KG1 (cell line): ENCODE results near the gene DDX31.
"Not testable (repeated sequence)": the region's sequence is repeated elsewhere in the genome, so short reads cannot be mapped to it uniquely, and the experiment has no call there.

ENCODE experiments used
- DNase-seq: peaks from one replicate; lab custom pipeline; 2025; lab: John Stamatoyannopoulos, UW

DDX31 gene

DNA sequence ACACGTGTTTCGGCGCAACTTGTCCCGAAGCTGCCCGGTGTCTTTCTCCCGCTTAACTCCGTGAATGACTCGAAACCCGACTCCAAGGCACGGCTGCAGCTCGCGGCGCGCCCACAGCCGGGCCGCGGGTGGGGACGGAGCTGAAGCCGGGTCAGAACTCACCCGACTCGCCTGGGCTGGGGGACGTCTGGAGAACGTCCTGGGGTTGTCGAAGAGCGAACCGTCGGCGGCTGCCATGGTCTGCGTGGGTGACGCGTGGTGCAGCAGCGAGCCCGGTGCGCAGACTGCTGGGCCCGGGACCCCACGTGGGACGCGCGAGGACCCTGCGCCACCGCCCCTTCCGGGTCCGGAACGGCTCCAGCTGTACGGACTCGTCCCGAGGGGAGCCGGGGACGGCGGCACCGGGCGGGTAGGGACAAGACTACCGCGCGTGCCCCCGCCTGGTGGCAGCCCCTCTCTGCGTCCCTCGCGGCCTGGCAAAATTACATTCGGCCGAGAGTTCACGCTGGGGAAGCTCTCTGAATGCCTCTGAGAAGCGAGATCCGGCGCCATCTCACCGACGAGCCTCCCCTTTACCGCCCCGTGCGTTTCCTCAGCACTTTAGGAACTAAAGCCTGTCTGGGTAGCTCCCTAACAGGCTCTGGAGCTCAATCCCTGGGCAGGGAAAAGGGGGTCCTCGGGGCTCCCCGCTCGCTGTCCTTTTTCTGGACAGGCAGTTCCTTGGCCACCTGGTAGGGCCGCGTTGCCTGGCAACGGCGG is at the start of gene DDX31:
TSS of gene DDX31 (minus strand) at position 286 of the 759 bp plus-strand sequence. CDS start at position 237, 49 bp downstream.
- DNase-seq = peak; percentile 89

DNA sequence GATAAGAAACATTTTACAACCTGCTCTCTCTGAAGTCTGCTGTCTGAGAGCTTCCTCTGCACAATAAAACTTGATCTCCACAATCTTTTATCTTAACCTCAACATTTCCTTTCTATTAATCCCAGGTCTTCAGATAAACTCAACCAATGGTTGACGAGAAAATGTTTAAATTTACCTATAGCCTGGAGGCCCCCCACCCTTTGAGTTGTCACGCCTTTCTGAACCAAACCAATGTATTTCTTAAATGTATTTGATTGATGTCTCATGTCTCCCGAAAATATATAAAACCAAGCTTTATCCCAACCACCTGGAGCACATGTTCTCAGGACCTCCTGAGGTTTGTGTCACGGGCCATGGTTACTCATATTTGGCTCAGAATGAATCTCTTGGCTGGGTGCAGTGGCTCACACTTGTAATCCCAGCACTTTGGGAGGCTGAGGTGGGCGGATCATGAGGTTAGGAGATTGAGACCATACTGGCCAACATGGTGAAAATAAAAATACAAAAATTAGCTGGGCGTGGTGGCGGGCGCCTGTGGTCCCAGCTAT is 48.7 kb upstream of the DDX31 start:
- DNase-seq = not testable (repeated sequence)

DNA sequence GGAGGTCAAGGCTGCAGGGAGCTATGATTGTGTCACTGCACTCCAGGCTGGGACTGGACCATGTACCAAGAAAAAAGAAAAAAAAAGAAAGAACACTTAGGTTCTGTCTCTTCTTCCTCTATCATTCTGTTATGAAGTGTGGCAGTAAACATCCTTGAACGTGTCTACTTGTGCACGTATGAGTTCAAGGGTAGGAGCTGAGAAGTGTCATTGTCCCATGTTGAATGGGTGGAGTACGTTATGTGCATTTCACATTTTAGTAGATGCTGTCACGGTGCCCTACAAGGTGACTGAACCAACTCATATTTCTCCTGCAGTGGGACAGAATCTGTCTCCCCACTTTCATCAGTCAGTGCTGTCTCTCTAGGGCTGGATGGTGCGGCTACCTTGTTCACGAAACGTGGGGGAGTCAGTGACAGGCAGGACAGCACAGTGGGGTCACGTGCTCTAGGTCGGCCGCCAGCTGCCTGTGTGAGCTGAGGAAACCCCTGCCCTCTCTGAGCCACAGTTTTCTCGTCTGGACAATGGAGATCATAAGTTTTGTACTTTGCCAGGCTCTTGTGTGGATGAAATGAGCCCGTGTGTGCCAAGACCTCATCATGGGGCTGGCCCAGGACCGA is 47.7 kb upstream of the DDX31 start:
- no peak for DNase-seq

DNA sequence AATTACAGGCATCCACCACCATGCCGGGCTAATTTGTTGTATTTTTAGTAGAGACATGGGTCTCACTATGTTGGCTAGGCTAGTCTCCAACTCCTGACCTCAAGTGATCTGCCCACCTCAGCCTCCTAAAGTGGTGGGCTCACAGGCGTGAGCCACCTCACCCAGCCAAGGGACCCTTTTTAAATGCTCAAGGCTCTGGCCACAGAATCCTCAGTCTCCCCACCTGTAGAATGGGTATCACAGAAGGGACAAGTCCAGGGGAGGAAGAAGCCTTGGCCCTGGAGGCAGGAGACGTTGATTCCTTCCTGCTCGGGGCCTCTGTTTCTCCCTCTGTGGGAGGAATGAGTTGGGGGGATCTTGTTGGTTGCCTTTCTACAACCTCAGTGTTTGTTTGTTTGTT is 46.2 kb upstream of the DDX31 start:
- no peak for DNase-seq

DNA sequence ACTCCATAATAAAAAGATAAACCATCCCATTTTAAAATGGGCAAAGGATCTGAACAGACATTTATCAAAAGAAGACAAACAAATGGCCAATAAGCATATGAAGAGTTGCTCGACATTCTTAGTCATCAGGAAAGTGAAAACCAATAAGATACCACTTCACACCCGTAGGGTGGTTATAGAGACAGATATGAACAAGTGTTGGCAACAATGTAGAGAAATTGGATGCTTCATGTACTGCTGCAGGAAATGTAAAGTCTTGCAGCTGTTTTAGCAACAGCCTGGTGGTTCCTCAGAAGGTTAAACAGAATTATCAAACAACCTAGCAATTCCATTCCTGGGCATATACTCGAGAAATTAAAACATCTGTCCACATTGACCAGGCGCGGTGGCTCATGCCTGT is 43.0 kb upstream of the DDX31 start:
- no peak for DNase-seq

DNA sequence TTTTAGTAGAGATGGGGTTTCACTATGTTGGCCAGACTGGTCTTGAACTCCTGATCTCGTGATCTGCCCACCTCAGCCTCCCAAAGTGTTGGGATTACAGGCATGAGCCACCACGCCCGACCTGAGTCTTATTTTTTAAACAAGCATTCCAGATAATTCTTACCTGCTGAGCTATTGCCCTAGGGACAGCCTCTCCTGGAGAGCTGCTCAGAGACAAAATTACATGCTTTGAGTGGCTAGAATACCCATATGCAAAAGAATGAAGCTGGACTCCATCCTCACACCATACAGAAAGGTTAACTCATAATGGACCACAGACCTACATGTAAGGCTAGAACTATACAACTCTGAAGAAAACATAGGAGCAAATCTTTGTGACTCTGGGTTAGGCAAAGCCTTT is 42.1 kb upstream of the DDX31 start:
- no peak for DNase-seq

DNA sequence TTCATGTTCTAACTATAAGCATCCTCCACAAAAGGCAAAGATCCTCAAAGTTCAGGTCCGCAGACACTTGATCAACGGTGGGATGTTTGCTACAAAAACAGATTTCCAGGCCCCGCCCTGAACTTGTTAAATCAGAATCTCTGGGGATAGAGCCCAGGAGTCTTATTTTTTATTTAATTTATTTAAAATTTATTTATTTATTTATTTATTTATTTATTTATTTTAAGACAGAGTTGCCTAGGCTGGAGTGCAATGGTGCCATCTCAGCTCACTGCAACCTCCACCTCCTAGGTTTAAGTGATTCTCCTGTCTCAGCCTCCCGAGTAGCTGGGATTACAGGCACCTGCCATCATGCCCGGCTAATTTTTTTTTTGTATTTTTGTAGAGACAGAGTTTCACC is 41.4 kb upstream of the DDX31 start:
- DNase-seq = not testable (repeated sequence)

DNA sequence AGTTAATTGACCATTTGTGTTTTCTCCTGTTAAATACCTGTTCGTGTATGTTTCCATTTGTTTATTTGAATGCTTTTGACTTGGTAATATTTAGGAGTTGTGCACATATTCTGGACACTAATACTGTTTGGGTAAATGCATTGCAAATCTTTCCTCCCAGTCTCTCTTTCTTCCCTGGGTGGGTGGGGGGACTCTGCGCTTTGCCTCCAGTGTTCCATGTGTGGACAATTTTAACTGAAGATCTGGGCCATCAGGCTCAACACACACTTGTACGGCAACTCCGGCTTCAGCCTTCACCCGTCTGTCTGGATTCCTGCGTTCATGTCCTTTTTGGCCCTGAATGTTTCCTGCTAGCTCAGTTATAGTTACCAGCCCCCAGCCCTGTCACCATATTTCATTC is 40.5 kb upstream of the DDX31 start:
- DNase-seq = no peak

DNA sequence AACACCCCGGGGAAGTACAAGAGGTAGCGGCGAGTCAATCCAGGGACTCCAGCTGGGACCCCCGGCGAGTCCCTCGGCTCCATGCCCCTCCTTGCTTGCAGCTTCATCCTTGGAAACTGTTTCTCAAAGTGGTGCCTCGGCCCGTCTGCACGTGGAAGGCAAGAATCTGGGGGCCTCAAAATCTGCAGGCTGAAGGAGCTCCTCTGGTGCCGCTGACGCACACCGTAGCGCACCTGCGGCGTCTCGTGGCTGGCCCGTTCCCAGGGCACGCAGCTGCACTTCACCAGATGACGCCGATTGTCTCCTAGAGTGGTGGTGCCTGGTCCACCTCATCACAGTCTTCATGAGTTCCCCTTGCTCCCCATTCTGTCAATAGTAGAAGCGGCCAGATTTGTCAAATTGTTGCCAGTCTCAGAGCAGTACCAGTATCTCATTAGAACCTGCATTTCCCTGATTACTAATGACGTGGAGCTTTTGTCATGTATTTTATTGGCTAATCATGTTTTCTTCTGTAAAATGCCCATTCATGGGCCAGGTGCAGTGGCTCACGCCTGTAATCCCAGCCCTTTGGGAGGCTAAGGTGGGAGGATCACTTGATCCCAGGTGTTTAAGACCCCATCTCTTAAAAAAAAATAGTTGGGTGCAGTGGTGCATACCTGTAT is 39.1 kb upstream of the DDX31 start:
- DNase-seq = no peak

DNA sequence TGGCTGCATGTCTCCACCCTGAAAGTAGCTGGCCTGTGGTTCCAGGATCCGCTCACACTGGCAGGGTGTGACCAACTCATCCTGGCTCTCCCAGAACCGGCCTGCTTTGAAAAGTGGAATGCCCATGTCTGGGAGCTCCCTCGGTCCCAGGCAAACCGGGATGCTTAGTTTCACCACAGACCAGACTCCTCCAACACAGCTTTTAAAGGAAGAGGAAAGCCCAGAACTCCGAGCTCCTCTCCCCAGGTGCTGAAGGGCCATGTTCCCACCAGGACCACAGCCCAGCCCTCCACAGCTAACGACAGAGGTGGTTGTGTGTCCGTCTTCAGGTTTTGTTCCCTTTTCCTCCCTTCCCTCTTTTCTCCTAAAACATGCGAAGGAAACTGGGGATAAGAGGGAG is 38.5 kb upstream of the DDX31 start:
- no peak for DNase-seq

DNA sequence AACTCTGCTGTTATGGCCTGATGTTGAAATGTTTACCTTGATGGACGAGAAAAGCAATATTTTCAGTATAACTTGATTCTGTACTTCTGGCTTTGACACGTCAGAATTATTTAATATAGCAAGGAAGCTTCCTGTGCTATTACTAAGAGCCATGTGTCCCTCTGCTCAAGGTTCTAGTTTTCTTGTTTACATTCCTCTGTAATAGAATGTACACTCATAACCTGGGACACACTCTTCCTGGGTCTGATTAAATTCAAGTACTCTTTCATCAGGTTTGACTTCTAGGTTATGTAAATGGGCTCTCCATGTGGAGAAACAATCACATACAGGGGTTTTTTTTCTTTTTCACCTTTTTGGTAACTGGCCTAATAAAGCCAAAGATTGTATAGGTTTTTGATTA is 33.6 kb upstream of the DDX31 start:
- no peak for DNase-seq

DNA sequence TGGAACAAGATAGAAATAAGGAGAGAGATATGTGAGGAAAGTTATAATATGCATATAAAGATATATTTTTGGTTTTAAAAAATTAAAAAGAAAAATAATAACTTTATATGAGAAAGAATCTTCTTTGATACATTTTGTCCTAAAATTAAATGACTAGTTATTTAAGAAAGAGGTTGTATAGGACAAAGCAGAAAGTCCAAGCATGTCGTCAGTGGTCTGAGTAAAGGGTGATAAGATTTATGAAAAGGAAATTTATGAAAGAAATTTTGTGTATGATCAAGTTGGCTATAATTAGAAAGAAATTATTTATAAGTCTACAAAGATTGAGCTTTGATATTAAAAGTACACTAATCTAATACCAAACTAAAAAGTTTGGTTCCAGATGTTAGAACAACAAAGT is 32.5 kb upstream of the DDX31 start:
- no peak for DNase-seq

DNA sequence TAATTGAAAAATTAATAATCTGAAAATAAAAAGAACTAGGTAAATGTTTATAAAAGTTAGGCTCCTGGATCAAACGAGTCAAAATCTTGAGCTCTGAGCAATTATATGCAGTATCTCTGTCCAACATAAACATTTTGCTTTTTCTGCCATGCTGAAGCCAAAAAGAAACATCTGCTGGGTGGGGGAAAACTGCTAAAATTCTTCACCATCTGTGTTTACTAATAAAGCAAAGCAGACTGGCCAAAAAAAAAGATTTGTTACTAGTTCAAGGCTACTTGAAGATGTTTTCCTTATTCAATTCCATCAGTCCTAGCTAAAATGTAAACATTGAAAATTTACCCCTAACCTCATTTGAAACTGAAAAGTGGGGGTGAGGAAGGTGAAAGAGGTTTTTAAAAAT is 30.2 kb upstream of the DDX31 start:
- DNase-seq = no peak

DNA sequence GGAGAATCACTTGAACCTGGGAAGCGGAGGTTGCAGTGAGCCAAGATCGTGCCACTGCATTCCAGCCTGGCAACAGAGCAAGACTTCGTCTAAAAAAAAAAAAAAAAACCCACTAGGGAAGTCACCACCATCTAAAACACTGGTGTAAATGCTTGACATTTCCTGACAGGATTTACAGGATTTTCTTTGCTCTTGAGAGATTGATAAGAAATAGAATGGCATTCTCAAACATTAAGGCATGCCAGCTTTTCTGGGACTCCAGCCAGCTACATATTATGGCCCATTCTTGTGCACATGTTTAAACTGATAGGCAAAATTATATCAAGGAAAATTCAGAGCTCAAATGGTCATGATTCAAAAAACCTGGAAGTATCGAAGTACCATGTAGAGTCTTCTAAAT is 29.2 kb upstream of the DDX31 start:
- DNase-seq = no peak

DNA sequence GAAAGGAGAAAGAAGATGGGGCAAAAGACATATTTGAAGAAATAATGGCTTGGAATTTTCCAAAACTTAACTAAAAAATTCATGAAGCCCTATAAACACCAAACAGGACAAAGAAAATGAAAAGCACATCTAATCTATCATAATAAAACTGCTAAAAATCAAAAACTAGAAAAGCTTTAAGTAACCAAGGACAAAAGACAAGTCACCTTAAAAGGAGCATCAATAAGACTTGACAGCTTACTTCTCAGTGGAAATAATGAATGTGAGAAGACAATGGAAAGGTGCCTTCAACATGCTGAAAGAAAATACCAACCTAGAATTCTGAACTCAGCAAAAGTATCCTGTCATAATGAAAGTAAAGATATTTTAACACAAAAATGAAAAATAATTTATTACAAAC is 27.4 kb upstream of the DDX31 start:
- no peak for DNase-seq

DNA sequence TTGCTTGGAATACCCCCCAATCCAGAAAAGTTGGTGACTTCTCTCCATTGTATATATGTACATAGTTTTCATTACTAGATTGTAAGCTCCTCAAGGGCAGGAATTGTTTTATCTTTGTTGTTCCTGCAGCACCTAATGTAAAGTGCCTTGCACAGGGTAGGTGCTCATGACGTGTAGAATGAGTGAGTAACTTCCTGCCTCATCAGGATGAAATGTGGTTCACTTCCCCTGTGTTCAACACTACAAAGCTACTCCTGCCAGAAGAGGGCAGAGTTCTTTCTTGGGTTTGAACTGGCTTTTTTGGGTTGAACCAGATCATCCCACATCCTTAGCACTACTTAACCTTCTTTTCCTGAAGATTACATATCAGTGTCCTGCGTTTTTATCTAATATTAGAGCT is 24.4 kb upstream of the DDX31 start:
- DNase-seq = peak; percentile 5

DNA sequence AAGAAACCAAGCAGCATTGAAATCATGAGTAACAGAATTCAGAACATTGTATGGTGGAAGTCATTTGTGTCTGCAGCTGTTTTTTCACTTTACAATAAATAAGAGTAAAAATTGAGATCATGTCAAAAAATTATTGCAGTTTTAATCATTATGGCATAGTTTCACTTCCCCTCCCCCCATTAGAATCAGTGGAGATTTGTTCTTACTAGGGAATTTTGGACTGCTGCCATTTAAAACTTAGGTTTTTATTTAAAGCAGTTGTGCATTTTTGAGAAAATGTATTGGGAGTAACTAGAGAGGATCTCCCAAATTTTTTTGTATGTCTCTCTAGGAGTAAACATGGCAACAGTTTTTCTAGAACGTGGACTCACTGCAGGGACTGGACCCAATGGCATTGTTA is 20.9 kb upstream of the DDX31 start:
- DNase-seq = no peak

DNA sequence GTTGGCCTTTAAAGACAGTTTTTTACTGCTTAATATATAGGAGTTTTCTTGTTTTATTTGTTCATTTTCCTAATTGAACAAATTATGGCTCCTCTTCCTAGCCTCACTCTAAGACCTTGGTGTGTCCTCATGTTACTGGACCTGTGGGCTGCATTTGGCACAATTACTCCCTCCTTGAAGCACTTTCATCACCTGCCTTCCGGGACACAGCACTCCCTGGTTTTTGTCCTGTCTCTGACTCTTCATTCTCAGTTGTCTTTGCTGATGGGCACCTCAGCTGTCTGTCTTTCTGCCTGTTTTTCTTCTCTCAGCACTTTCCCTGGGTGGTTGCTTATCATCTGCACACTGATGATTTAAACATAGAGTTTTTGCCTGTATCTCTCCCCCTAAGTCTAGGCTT is 14.1 kb upstream of the DDX31 start:
- DNase-seq = no peak

DNA sequence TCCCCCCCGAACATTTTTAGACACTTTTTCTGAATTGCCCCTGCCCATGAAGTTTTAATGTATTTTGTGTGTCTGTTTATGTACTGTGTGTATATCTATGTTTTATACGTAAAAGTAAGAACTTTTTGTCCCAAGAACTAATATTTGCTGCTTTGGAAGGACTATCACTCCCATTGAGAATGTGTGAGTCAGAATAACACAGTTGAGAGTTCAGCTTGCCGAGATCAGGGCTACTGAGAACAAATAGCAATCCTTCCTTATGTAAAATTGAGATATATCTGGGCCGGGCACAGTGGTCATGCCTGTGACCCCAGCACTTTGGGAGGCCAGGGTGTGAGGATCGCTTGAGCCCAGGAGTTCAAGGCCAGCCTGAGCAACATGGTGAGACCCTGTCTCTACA is 11.8 kb upstream of the DDX31 start:
- DNase-seq = no peak

DNA sequence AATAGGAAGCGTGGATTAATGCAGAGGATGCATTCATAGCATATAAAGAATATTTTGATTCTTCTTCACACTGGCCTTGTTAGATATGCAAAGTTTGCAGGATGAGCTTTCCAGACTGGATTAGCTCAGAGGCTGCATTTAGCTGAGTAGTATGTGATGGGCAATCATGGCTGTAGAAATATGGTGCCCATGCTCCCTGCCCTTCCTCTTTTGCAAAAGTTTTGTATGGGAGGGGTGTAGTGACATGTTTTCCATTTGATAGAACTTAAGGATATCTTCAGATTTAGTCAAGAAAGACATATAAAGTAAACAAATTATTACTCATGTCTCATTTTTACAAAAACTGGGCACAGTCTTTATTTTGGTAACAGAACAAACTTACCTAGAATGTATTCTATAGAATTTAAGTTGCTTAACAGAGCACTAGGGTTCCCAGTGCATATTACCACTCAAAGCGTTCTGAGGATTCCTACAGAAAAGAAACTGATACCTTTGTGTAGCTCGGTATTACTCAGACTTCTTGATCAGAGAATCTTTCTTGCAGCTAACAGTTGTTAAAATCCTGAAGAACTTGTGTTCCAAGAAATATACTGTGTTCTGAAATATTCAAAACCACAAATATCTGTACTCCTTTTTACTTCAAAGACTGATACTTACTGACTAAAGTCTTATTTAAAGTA is 10.3 kb upstream of the DDX31 start:
- no peak for DNase-seq

DNA sequence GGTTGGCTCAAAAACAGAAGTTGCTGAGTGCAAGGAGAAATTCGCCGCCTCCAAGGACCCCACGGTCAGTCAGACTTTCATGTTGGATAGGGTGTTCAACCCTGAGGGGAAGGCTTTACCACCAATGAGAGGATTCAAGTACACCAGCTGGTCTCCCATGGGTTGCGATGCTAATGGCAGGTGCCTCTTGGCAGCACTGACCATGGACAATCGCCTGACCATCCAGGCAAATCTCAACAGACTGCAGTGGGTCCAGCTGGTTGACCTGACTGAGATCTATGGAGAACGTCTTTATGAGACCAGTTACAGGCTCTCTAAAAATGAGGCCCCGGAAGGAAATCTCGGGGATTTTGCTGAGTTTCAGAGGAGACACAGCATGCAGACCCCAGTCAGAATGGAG is 8.2 kb upstream of the DDX31 start:
- DNase-seq = no peak

DNA sequence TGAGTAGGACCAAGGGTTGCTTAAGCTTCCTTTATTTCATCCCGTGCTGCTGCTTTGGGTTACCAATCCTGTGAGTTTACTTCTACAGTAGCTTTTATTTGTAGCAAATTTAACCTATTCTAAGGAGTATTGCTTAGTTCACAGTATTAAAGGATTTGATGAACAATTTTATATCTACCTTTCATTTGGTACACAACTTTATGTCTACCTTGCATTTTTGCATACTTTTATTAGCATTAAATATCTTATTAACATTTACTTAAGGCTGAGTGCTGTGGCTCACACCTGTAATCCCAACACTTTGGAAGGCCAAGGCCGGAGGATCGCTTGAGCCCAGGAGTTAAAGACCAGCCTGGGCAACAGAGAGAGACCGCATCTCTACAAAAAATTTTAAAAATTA is 4.7 kb upstream of the DDX31 start:
- DNase-seq = no peak

DNA sequence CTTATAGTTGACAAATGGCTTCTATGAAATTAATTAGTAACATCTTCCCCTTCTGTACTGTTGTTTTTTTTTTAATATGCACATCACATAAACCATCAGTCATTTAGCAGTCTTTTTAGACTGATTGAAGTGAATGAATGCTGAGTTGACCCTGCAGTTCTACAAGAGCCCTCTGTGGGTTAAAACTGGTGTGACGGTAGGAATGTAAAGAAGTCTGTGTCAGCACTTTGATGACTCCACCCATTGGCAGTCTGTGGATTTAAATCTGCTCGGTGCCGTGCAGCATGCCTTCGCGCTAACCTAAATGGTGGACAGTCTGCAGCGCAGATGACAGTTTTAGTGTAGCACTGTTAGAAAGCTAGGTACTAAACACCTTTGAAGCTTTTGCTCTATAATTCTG is 3.6 kb upstream of the DDX31 start:
- DNase-seq = no peak
